Measurements from ENCODE around the gene SLC16A11. TPM values are rescaled to one million over a fixed set of nuclear protein-coding genes. Genes with fewer than 3 reads are reported as not detected.

The SLC16A11 gene
- total RNA-seq, 2 donors from 2014 or later, result 1.9 to 3.4 TPM

GRCh38 chr17:7039832-7040231 lies 4.1 kb downstream of the SLC16A11 start:
- TF ChIP-seq CTCF (IDR thresholded peaks at IDR 0.05), result no peak
- H3K9me3 ChIP-seq, result no peaks in the 10 kb centered on the region
- no peak overlapping the region for H3K4me3 ChIP-seq
- peaks cover 0 to 4% of the 10 kb centered on the region in 2 donors for H3K27me3 ChIP-seq
- H3K27ac ChIP-seq, result no peak overlapping the region
- no peaks in the 10 kb centered on the region for H3K36me3 ChIP-seq
- no peak for DNase-seq (ENCODE audit: low spot score)
- peaks cover 0 to 44% of the 10 kb centered on the region in 2 donors for H3K4me1 ChIP-seq

GRCh38 chr17:7038025-7038862 lies 5.6 kb downstream of the SLC16A11 start:
- no peaks in the 10 kb centered on the region for H3K36me3 ChIP-seq
- H3K27me3 ChIP-seq, result peaks cover 0 to 4% of the 10 kb centered on the region in 2 donors
- no peak overlapping the region for H3K27ac ChIP-seq
- H3K4me1 ChIP-seq, result peaks cover 0 to 35% of the 10 kb centered on the region in 2 donors
- no peaks in the 10 kb centered on the region for H3K9me3 ChIP-seq
- TF ChIP-seq CTCF (IDR thresholded peaks at IDR 0.05), result no peak
- DNase-seq (ENCODE audit: low spot score), result no peak
- H3K4me3 ChIP-seq, result no peak overlapping the region

GRCh38 chr17:7035591-7036368 lies 8.1 kb downstream of the SLC16A11 start, which contains the start of gene SLC16A13:
TSS of gene SLC16A13 (plus strand) at chr17:7036015. CDS start at chr17:7036383, 368 bp downstream.
- no peaks in the 10 kb centered on the region for H3K36me3 ChIP-seq
- DNase-seq (ENCODE audit: low spot score), result peak; percentile 95
- H3K4me3 ChIP-seq, result peak within 1 kb of the TSS; percentile 50 to 66
- H3K27me3 ChIP-seq, result no peaks in the 10 kb centered on the region
- H3K9me3 ChIP-seq, result no peaks in the 10 kb centered on the region
- peak within 1 kb of the TSS; percentile 86 to 87 for H3K27ac ChIP-seq
- no peak for TF ChIP-seq CTCF (IDR thresholded peaks at IDR 0.05)
- H3K4me1 ChIP-seq, result peaks cover 0 to 19% of the 10 kb centered on the region in 2 donors

GRCh38 chr17:7034955-7035590 lies 8.8 kb downstream of the SLC16A11 start:
- H3K27ac ChIP-seq, result peak overlapping the region; percentile 86 to 87
- no peaks in the 10 kb centered on the region for H3K27me3 ChIP-seq
- H3K9me3 ChIP-seq, result no peaks in the 10 kb centered on the region
- DNase-seq (ENCODE audit: low spot score), result no peak
- H3K4me3 ChIP-seq, result peak overlapping the region; percentile 50 to 66
- H3K36me3 ChIP-seq, result no peaks in the 10 kb centered on the region
- H3K4me1 ChIP-seq, result peaks cover 0 to 19% of the 10 kb centered on the region in 2 donors
- TF ChIP-seq CTCF (IDR thresholded peaks at IDR 0.05), result no peak

GRCh38 chr17:7029659-7030058 lies 14.2 kb downstream of the SLC16A11 start:
- peak overlapping the region; percentile 48 to 53 for H3K27ac ChIP-seq
- no peak overlapping the region for H3K4me3 ChIP-seq
- no peaks in the 10 kb centered on the region for H3K9me3 ChIP-seq
- H3K4me1 ChIP-seq, result peaks cover 0 to 31% of the 10 kb centered on the region in 2 donors
- H3K36me3 ChIP-seq, result no peaks in the 10 kb centered on the region
- DNase-seq (ENCODE audit: low spot score), result no peak
- TF ChIP-seq CTCF (IDR thresholded peaks at IDR 0.05), result no peak
- H3K27me3 ChIP-seq, result no peaks in the 10 kb centered on the region
